ENCODE data around the gene DISP1. TPM values are rescaled to one million over a fixed set of nuclear protein-coding genes. Genes with fewer than 3 reads are reported as not detected.

The DISP1 gene
- total and polyA plus RNA-seq, 10 of the 15 experiments (the other 5 are each of a cell fraction or from before 2014, with no cell fraction given) = 0.11 to 1.4 (median 0.72) TPM

DNA sequence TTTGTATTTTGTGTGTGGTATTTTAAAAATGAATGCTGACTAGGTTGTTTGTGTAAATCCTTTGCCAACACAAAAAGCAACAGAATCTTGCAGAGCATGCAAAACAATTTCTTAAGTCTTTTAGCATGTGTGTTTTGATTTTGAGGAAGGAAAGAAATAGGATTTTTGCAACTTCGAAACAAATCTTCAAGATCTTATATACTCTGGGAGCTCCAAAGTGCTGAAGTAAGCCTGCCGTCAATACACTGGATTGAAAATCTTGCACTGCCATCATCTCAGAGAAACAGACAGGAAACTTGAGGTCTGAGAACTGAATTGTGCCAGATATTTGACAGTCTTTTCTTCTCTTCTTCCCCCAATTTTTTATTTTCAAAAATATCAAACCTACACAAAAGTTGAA, 29.3 kb upstream of the DISP1 start:
- 50% methylated on average over 2 of the region's 2 CpGs for WGBS (ENCODE audit: insufficient coverage, insufficient replicate concordance, low lambda C conversion rate, missing lambda C conversion rate)
- intact Hi-C loops (cut with micrococcal nuclease; ENCODE audit: unreplicated experiment) (no loop called here), in situ Hi-C loops (cut with MboI) (no loop called here)
- no peaks in the 10 kb centered on the region for H3K36me3 ChIP-seq (ENCODE audit: control insufficient read depth in 2 of 2, insufficient read depth in 2 of 2, low read length in 1 of 2)
- CTCF ChIA-PET = no interaction called here
- POLR2A ChIA-PET = no interaction called here
- H3K27me3 ChIP-seq (replicated peaks in 1 of 2; ENCODE audit: control insufficient read depth in 2 of 2, insufficient read depth in 2 of 2, low read length in 1 of 2) = peaks cover 0 to 2% of the 10 kb centered on the region in 2 experiments; a peak in 2 of 4 replicates
- TF ChIP-seq, protein P1, sequence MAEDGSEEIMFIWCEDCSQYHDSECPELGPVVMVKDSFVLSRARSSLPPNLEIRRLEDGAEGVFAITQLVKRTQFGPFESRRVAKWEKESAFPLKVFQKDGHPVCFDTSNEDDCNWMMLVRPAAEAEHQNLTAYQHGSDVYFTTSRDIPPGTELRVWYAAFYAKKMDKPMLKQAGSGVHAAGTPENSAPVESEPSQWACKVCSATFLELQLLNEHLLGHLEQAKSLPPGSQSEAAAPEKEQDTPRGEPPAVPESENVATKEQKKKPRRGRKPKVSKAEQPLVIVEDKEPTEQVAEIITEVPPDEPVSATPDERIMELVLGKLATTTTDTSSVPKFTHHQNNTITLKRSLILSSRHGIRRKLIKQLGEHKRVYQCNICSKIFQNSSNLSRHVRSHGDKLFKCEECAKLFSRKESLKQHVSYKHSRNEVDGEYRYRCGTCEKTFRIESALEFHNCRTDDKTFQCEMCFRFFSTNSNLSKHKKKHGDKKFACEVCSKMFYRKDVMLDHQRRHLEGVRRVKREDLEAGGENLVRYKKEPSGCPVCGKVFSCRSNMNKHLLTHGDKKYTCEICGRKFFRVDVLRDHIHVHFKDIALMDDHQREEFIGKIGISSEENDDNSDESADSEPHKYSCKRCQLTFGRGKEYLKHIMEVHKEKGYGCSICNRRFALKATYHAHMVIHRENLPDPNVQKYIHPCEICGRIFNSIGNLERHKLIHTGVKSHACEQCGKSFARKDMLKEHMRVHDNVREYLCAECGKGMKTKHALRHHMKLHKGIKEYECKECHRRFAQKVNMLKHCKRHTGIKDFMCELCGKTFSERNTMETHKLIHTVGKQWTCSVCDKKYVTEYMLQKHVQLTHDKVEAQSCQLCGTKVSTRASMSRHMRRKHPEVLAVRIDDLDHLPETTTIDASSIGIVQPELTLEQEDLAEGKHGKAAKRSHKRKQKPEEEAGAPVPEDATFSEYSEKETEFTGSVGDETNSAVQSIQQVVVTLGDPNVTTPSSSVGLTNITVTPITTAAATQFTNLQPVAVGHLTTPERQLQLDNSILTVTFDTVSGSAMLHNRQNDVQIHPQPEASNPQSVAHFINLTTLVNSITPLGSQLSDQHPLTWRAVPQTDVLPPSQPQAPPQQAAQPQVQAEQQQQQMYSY (CRISPR knock-in tag; IDR thresholded peaks at IDR 0.05) = no peak
- TF ChIP-seq RB1 (IDR thresholded peaks at IDR 0.05; ENCODE audit: borderline replicate concordance) = no peak
- H2AFZ ChIP-seq (ENCODE audit: control insufficient read depth, low read depth, low read length) = no peak overlapping the region
- RAD21 ChIA-PET (ENCODE audit: unreplicated experiment) = no interaction called here
- H3K9ac ChIP-seq (ENCODE audit: control insufficient read depth, insufficient read depth, low read length) = no peak overlapping the region
- no TSS peak for BruUV-seq (replicated peaks)
- DNase-seq (ENCODE audit: low read depth, low spot score) = no peak
- SMC1A ChIA-PET (ENCODE audit: uncharacterized antibody, unreplicated experiment) = interaction anchor here (0.9 kb wide), 1 partner anchor 47 kb away, joined by 3 read pairs; no protein-coding TSS in a partner anchor
- no peak for ATAC-seq
- H4K20me1 ChIP-seq (ENCODE audit: control insufficient read depth, insufficient read depth) = no peaks in the 10 kb centered on the region
- no peaks in the 10 kb centered on the region for H3K79me2 ChIP-seq (ENCODE audit: control insufficient read depth, insufficient read depth, low read length)
- no peaks in the 10 kb centered on the region; the same call in 1 of the 2 replicates for H3K4me1 ChIP-seq (ENCODE audit: control insufficient read depth, insufficient read depth, low read length)
- FAIRE-seq = no peak
- no peak overlapping the region for H3K4me2 ChIP-seq (ENCODE audit: control insufficient read depth, insufficient read depth)
- peaks cover 7% of the 10 kb centered on the region for H3K9me3 ChIP-seq (replicated peaks; ENCODE audit: control insufficient read depth, insufficient read depth, low read length)
- no peak overlapping the region for H3K4me3 ChIP-seq
- no peak overlapping the region for H3K27ac ChIP-seq (ENCODE audit: control insufficient read depth, insufficient read depth)

DNA sequence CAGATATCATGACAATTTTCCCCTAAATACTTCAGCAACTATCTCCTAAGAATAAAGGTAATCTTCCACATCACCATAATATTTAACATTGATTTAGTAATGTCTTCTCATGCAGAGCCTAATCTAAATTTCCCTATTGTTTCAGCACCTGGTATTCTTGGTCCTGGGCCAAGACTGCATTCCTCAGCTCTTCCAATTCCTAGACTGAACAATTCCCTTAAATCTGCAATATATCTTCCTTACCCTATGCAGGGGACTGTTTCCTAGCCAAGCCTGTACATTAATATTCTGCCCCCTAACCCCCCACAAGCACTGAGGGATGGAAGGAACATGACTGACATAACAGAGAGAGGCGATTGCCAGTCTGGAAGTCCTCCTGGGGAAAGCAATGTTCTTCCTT, 28.7 kb upstream of the DISP1 start:
- BruUV-seq (replicated peaks) = no TSS peak
- H2AFZ ChIP-seq (ENCODE audit: control insufficient read depth, low read depth, low read length) = no peak overlapping the region
- no peak overlapping the region for H3K4me3 ChIP-seq
- SMC1A ChIA-PET (ENCODE audit: uncharacterized antibody, unreplicated experiment) = no interaction called here
- H3K79me2 ChIP-seq (ENCODE audit: control insufficient read depth, insufficient read depth, low read length) = no peaks in the 10 kb centered on the region
- RAD21 ChIA-PET (ENCODE audit: unreplicated experiment) = no interaction called here
- in situ Hi-C loops (cut with MboI) = no loop called here
- intact Hi-C loops (cut with micrococcal nuclease; ENCODE audit: unreplicated experiment) = no loop called here
- H3K27me3 ChIP-seq (replicated peaks in 1 of 2; ENCODE audit: control insufficient read depth in 2 of 2, insufficient read depth in 2 of 2, low read length in 1 of 2) = peaks cover 0 to 2% of the 10 kb centered on the region in 2 experiments; a peak in 2 of 4 replicates
- WGBS (ENCODE audit: insufficient coverage, insufficient replicate concordance, low lambda C conversion rate, missing lambda C conversion rate) = 13% methylated on average over 1 of the region's 1 CpG
- no peaks in the 10 kb centered on the region for H3K36me3 ChIP-seq (ENCODE audit: control insufficient read depth in 2 of 2, insufficient read depth in 2 of 2, low read length in 1 of 2)
- CTCF ChIA-PET = no interaction called here
- FAIRE-seq (no peak), DNase-seq (ENCODE audit: low read depth, low spot score) (no peak), ATAC-seq (no peak)
- peaks cover 7% of the 10 kb centered on the region for H3K9me3 ChIP-seq (replicated peaks; ENCODE audit: control insufficient read depth, insufficient read depth, low read length)
- H3K4me1 ChIP-seq (ENCODE audit: control insufficient read depth, insufficient read depth, low read length) = no peaks in the 10 kb centered on the region; the same call in 1 of the 2 replicates
- H4K20me1 ChIP-seq (ENCODE audit: control insufficient read depth, insufficient read depth) = no peaks in the 10 kb centered on the region
- H3K9ac ChIP-seq (ENCODE audit: control insufficient read depth, insufficient read depth, low read length) = no peak overlapping the region
- H3K4me2 ChIP-seq (ENCODE audit: control insufficient read depth, insufficient read depth) = no peak overlapping the region
- POLR2A ChIA-PET = no interaction called here
- H3K27ac ChIP-seq (ENCODE audit: control insufficient read depth, insufficient read depth) = no peak overlapping the region
- TF ChIP-seq MTA2 (IDR thresholded peaks at IDR 0.05; ENCODE audit: low read depth) = no peak
- no peak for TF ChIP-seq TBL1XR1 (IDR thresholded peaks at IDR 0.05; ENCODE audit: low read depth, low read length)
- TF ChIP-seq, protein P2, sequence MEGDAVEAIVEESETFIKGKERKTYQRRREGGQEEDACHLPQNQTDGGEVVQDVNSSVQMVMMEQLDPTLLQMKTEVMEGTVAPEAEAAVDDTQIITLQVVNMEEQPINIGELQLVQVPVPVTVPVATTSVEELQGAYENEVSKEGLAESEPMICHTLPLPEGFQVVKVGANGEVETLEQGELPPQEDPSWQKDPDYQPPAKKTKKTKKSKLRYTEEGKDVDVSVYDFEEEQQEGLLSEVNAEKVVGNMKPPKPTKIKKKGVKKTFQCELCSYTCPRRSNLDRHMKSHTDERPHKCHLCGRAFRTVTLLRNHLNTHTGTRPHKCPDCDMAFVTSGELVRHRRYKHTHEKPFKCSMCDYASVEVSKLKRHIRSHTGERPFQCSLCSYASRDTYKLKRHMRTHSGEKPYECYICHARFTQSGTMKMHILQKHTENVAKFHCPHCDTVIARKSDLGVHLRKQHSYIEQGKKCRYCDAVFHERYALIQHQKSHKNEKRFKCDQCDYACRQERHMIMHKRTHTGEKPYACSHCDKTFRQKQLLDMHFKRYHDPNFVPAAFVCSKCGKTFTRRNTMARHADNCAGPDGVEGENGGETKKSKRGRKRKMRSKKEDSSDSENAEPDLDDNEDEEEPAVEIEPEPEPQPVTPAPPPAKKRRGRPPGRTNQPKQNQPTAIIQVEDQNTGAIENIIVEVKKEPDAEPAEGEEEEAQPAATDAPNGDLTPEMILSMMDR (IDR thresholded peaks at IDR 0.05 in 2 of 3, conservative IDR thresholded peaks at IDR 0.05 in 1 of 3; ENCODE audit: control insufficient read depth in 2 of 3, extremely low read depth in 1 of 3, insufficient read depth in 1 of 3, low read depth in 3 of 3, low read length in 3 of 3) = no peak
- TF ChIP-seq, protein P3, sequence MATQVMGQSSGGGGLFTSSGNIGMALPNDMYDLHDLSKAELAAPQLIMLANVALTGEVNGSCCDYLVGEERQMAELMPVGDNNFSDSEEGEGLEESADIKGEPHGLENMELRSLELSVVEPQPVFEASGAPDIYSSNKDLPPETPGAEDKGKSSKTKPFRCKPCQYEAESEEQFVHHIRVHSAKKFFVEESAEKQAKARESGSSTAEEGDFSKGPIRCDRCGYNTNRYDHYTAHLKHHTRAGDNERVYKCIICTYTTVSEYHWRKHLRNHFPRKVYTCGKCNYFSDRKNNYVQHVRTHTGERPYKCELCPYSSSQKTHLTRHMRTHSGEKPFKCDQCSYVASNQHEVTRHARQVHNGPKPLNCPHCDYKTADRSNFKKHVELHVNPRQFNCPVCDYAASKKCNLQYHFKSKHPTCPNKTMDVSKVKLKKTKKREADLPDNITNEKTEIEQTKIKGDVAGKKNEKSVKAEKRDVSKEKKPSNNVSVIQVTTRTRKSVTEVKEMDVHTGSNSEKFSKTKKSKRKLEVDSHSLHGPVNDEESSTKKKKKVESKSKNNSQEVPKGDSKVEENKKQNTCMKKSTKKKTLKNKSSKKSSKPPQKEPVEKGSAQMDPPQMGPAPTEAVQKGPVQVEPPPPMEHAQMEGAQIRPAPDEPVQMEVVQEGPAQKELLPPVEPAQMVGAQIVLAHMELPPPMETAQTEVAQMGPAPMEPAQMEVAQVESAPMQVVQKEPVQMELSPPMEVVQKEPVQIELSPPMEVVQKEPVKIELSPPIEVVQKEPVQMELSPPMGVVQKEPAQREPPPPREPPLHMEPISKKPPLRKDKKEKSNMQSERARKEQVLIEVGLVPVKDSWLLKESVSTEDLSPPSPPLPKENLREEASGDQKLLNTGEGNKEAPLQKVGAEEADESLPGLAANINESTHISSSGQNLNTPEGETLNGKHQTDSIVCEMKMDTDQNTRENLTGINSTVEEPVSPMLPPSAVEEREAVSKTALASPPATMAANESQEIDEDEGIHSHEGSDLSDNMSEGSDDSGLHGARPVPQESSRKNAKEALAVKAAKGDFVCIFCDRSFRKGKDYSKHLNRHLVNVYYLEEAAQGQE (IDR thresholded peaks at IDR 0.05; ENCODE audit: low read depth, low read length) = no peak
- TF ChIP-seq FOXM1 (IDR thresholded peaks at IDR 0.05; ENCODE audit: low read depth, low read length) = no peak
- no peak for TF ChIP-seq POLR2AphosphoS2 (IDR thresholded peaks at IDR 0.05; ENCODE audit: low read depth, low read length)

All from GM12878 (cell line).